Measurements from ENCODE around the gene AKR1D1. TPM values are rescaled to one million over a fixed set of nuclear protein-coding genes. Genes with fewer than 3 reads are reported as not detected.

Gene AKR1D1
- total RNA-seq, 1 experiment from 2014 or later = 2.3 TPM

DNA sequence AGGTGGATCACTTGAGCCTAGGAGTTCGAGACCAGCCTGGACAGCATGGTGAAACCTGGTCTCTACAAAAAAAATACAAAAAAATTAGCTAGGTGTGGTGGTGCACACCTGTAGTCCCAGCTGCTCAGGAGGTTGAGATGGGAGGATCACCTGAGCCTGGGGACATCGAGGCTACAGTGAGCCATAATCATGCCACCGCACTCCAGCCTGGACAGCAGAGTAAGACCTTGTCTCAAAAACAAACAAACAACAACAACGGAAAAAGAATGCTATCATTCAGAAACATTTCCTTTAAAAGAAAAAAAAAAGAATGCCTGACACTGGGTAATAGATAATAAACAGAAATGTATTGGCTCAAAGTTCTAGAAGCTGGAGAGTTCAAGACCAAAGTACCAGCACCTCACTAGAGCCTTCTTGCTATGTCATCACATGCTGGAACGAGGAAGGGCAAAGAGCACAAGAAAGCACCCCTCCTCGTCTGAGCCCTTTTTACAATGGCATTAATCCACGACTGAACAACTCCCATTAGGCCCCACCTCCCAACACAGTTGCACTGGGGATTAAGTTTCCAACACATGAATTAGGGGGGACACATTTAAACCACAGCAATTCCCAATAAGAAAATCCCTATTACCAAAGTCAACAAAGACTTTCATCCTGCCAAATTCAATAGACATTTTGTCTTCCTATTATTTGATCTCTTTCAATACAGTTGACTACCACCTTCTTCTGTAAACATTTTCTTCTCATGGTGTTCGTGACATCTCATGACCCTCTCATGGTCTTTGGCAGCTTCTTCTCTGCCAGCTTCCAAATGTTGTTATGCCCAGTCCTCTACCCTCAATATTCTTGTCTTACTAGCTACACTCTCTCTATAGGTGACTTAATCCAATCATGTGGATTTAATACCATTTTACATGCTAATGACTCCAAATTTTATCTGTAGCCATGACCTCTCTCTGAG lies 20.0 kb downstream of the AKR1D1 start:
- ChIA-PET CTCF (no interaction called here), POLR2A (no interaction called here)
- H3K9me3 Mint-ChIP-seq (ENCODE audit: unreplicated experiment) = peaks cover 26% of the 10 kb centered on the region
- H3K36me3 Mint-ChIP-seq (ENCODE audit: insufficient read depth, unreplicated experiment) = peaks cover 11% of the 10 kb centered on the region
- Histone ChIP-seq H3K4me1 (peaks cover 6% of the 10 kb centered on the region), H3K36me3 (ENCODE audit: control insufficient read depth, insufficient read depth, low read length) (no peaks in the 10 kb centered on the region), H3K9me3 (no peaks in the 10 kb centered on the region), H3K27me3 (replicated peaks; ENCODE audit: control insufficient read depth, insufficient read depth, low read length) (no peaks in the 10 kb centered on the region), H3K4me3 (ENCODE audit: low read depth, low read length) (no peak overlapping the region)
- H3K4me1 Mint-ChIP-seq (ENCODE audit: low read depth, unreplicated experiment) = peaks cover 12% of the 10 kb centered on the region
- no peak for DNase-seq
- intact Hi-C loops (cut with micrococcal nuclease; ENCODE audit: unreplicated experiment) = loop anchor here (5.0 kb wide), 1 partner anchor 71 kb away; no protein-coding TSS in a partner anchor
- H3K27me3 Mint-ChIP-seq (ENCODE audit: insufficient read depth, unreplicated experiment) = no peaks in the 10 kb centered on the region
- TF ChIP-seq, protein P1, sequence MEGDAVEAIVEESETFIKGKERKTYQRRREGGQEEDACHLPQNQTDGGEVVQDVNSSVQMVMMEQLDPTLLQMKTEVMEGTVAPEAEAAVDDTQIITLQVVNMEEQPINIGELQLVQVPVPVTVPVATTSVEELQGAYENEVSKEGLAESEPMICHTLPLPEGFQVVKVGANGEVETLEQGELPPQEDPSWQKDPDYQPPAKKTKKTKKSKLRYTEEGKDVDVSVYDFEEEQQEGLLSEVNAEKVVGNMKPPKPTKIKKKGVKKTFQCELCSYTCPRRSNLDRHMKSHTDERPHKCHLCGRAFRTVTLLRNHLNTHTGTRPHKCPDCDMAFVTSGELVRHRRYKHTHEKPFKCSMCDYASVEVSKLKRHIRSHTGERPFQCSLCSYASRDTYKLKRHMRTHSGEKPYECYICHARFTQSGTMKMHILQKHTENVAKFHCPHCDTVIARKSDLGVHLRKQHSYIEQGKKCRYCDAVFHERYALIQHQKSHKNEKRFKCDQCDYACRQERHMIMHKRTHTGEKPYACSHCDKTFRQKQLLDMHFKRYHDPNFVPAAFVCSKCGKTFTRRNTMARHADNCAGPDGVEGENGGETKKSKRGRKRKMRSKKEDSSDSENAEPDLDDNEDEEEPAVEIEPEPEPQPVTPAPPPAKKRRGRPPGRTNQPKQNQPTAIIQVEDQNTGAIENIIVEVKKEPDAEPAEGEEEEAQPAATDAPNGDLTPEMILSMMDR (IDR thresholded peaks at IDR 0.05; ENCODE audit: insufficient read depth in 1 of 2, low read depth in 1 of 2, low read length in 1 of 2, severe bottlenecking in 1 of 2, unreplicated experiment in 1 of 2) = no peak
- peak overlapping the region; percentile 74 for H3K27ac Mint-ChIP-seq (ENCODE audit: unreplicated experiment)
- H3K4me3 Mint-ChIP-seq (ENCODE audit: unreplicated experiment) = no peak overlapping the region
- BruUV-seq (replicated peaks) = no TSS peak

DNA sequence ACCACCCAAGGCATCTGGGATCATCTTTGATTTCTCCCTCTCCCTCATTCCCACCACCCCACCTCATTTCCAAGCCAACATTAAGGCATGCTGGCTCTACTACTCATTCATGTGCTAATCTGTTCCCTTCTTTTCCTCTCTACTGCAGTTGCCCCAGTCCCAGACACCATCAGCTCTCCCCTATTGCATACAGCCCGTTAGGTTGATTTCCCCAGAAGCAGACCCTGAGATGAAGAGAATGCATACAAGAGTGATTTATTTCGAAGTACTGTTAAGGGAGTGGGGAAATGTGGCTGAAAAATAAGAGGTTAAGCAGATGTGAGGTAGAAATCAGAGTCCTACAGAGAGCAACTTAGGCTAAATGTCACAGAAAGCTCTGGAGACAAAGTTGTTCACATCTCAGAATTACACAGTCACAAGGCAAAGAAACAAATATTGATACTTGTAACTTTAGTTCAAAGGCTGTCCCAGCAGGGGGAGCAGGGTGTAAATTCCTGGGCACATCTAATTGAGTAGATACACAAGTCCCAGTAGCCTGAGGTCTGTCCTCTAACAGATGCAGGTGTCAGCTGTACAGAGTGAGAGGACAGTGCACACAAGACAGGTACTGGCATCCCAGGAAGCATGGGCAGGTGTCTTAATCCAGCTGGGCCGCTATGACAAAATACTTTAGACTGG lies 20.9 kb downstream of the AKR1D1 start:
- intact Hi-C loops (cut with micrococcal nuclease; ENCODE audit: unreplicated experiment) = loop anchor here (1.0 to 5.0 kb wide), 3 partner anchors 70 to 641 kb away; no protein-coding TSS in a partner anchor
- ChIA-PET CTCF (interaction anchor here (0.8 kb wide), 1 partner anchor 29 kb away, joined by 3 read pairs; no protein-coding TSS in a partner anchor), POLR2A (no interaction called here)
- Mint-ChIP-seq H3K36me3 (ENCODE audit: insufficient read depth, unreplicated experiment) (peaks cover 11% of the 10 kb centered on the region), H3K4me1 (ENCODE audit: low read depth, unreplicated experiment) (peaks cover 12% of the 10 kb centered on the region), H3K9me3 (ENCODE audit: unreplicated experiment) (peaks cover 26% of the 10 kb centered on the region), H3K4me3 (ENCODE audit: unreplicated experiment) (no peak overlapping the region), H3K27me3 (ENCODE audit: insufficient read depth, unreplicated experiment) (no peaks in the 10 kb centered on the region), H3K27ac (ENCODE audit: unreplicated experiment) (peak overlapping the region; percentile 74)
- DNase-seq = peak; percentile 71 to 77
- H3K27me3 ChIP-seq (replicated peaks; ENCODE audit: control insufficient read depth, insufficient read depth, low read length) = no peaks in the 10 kb centered on the region
- H3K9me3 ChIP-seq = no peaks in the 10 kb centered on the region
- no TSS peak for BruUV-seq (replicated peaks)
- TF ChIP-seq, protein P1 (IDR thresholded peaks at IDR 0.05; ENCODE audit: insufficient read depth in 1 of 2, low read depth in 1 of 2, low read length in 1 of 2, severe bottlenecking in 1 of 2, unreplicated experiment in 1 of 2) = peak; percentile 43
- no peak overlapping the region for H3K4me3 ChIP-seq (ENCODE audit: low read depth, low read length)
- no peaks in the 10 kb centered on the region for H3K36me3 ChIP-seq (ENCODE audit: control insufficient read depth, insufficient read depth, low read length)
- peaks cover 6% of the 10 kb centered on the region for H3K4me1 ChIP-seq

DNA sequence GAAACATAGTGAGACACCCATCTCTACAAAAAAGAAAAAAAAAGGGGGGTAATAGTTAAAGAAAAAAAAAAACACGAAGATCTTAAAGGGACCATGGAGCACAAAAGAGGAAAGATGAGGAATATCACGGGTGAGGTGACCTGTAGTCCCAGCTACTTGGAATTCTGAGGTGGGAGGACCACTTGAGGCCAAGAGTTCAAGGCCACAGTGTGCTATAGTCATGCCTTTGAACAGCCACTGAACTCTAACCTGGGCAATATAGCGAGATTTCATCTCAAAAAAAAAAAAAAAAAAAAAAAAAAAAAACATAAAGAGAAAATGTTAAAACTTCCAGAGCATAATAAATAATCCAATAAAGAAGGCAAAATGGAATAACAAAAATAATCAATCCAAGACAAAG lies 23.6 kb downstream of the AKR1D1 start:
- peaks cover 11% of the 10 kb centered on the region for H3K36me3 Mint-ChIP-seq (ENCODE audit: insufficient read depth, unreplicated experiment)
- CTCF ChIA-PET = no interaction called here
- no TSS peak for BruUV-seq (replicated peaks)
- no peak overlapping the region for H3K27ac Mint-ChIP-seq (ENCODE audit: unreplicated experiment)
- Histone ChIP-seq H3K9me3 (no peaks in the 10 kb centered on the region), H3K27me3 (replicated peaks; ENCODE audit: control insufficient read depth, insufficient read depth, low read length) (no peaks in the 10 kb centered on the region), H3K36me3 (ENCODE audit: control insufficient read depth, insufficient read depth, low read length) (no peaks in the 10 kb centered on the region), H3K4me3 (ENCODE audit: low read depth, low read length) (no peak overlapping the region), H3K4me1 (peaks cover 6% of the 10 kb centered on the region)
- H3K4me1 Mint-ChIP-seq (ENCODE audit: low read depth, unreplicated experiment) = peaks cover 12% of the 10 kb centered on the region
- H3K27me3 Mint-ChIP-seq (ENCODE audit: insufficient read depth, unreplicated experiment) = no peaks in the 10 kb centered on the region
- H3K4me3 Mint-ChIP-seq (ENCODE audit: unreplicated experiment) = no peak overlapping the region
- TF ChIP-seq, protein P1 (IDR thresholded peaks at IDR 0.05; ENCODE audit: insufficient read depth in 1 of 2, low read depth in 1 of 2, low read length in 1 of 2, severe bottlenecking in 1 of 2, unreplicated experiment in 1 of 2) = no peak
- peaks cover 22% of the 10 kb centered on the region for H3K9me3 Mint-ChIP-seq (ENCODE audit: unreplicated experiment)
- POLR2A ChIA-PET = no interaction called here
- intact Hi-C loops (cut with micrococcal nuclease; ENCODE audit: unreplicated experiment) = loop anchor here (5.0 kb wide), 1 partner anchor 67 kb away; no protein-coding TSS in a partner anchor
- no peak for DNase-seq

Measured in Caco-2 (cell line).